A673 (cell line): Measurements from ENCODE around the gene DMGDH. TPM values are rescaled to one million over a fixed set of nuclear protein-coding genes. Genes with fewer than 3 reads are reported as not detected.

Experiments
- BruUV-seq: library from RNA; stranded (reverse); fragments of 400-500 nt; replicated peaks from 2 replicates; lab custom pipeline; 2021; lab: Mats Ljungman, UMichigan
- CTCF ChIA-PET: fragments of 300-600 bp; sonication (Branson Sonifier 250); formaldehyde crosslinking; loops from one replicate; lab custom pipeline; 2022; ENCODE audit warnings: antibody characterized with exemption; lab: Charles Lee
- POLR2A ChIA-PET: fragments of 300-600 bp; sonication (Branson Sonifier 250); formaldehyde crosslinking; loops from one replicate; lab custom pipeline; 2022; ENCODE audit warnings: antibody characterized with exemption; ENCODE audit not compliant: low non-redundant PET; lab: Charles Lee
- DNase-seq: peaks from one replicate; pipeline ENCODE4 v3.0.0-alpha.2; 2015; ENCODE audit warnings: low spot score
- H3K27ac ChIP-seq: fragments of 200-600 bp; sonication (generic); 2 replicates; pipeline ENCODE4 v1.5.1; 2016; ENCODE audit warnings: mixed run types, low read depth, mild to moderate bottlenecking, mixed read lengths, antibody characterized with exemption, low read length; ENCODE audit not compliant: poor library complexity, severe bottlenecking
- H3K27me3 ChIP-seq: fragments of 200-600 bp; sonication (generic); replicated peaks from 2 replicates; pipeline ENCODE4 v1.6.1; 2017; ENCODE audit warnings: mixed run types, low read depth, mild to moderate bottlenecking, mixed read lengths, antibody characterized with exemption, low read length; ENCODE audit not compliant: insufficient read depth, poor library complexity
- H3K36me3 ChIP-seq: fragments of 200-600 bp; sonication (generic); 2 replicates; pipeline ENCODE4 v1.6.1; 2016; ENCODE audit warnings: mixed run types, mild to moderate bottlenecking, mixed read lengths, antibody characterized with exemption, low read length; ENCODE audit not compliant: insufficient read depth, poor library complexity, severe bottlenecking
- H3K4me1 ChIP-seq: fragments of 200-600 bp; sonication (generic); 2 replicates; pipeline ENCODE4 v1.6.1; 2017; ENCODE audit warnings: mixed run types, mild to moderate bottlenecking, mixed read lengths, antibody characterized with exemption, low read length; ENCODE audit not compliant: insufficient read depth, poor library complexity, severe bottlenecking
- H3K4me3 ChIP-seq: fragments of 200-600 bp; sonication (generic); 2 replicates; pipeline ENCODE4 v1.5.1; 2016; ENCODE audit warnings: low read depth, mixed run types, mild to moderate bottlenecking, mixed read lengths, low read length; ENCODE audit not compliant: poor library complexity, severe bottlenecking
- H3K9me3 ChIP-seq: fragments of 200-600 bp; sonication (generic); 2 replicates; pipeline ENCODE4 v1.6.1; 2016; ENCODE audit warnings: mixed run types, low read depth, mild to moderate bottlenecking, mixed read lengths, antibody characterized with exemption, low read length; ENCODE audit not compliant: poor library complexity, severe bottlenecking
- EZH2 ChIP-seq: fragments of 200-600 bp; sonication (generic); IDR thresholded peaks from 2 replicates; pipeline ENCODE4 v1.6.1; 2017; ENCODE audit warnings: borderline replicate concordance, low read depth, mild to moderate bottlenecking, mixed read lengths, antibody characterized with exemption, low read length; ENCODE audit not compliant: poor library complexity, severe bottlenecking
- intact Hi-C: fragments of 100-400 bp; cut with micrococcal nuclease; formaldehyde crosslinking; loops from one replicate; pipeline ENCODE4 v1.10.0; 2022; ENCODE audit not compliant: unreplicated experiment
- total RNA-seq: library from RNA; stranded (reverse); gene quantifications from 2 replicates; pipeline ENCODE4 v1.2.3, GENCODE V29; 2021
- TF ChIP-seq, protein P1 (sequence below): fragments of 300-800, 200-600 bp; sonication (generic); conservative IDR thresholded peaks from 2 replicates; pipeline ENCODE4 v1.5.1; 2017; ENCODE audit warnings: low read depth, mild to moderate bottlenecking, antibody characterized with exemption, low read length, moderate library complexity, mixed read lengths

DMGDH gene
- total RNA-seq, 1 experiment from 2014 or later: 0.15 TPM

DNA sequence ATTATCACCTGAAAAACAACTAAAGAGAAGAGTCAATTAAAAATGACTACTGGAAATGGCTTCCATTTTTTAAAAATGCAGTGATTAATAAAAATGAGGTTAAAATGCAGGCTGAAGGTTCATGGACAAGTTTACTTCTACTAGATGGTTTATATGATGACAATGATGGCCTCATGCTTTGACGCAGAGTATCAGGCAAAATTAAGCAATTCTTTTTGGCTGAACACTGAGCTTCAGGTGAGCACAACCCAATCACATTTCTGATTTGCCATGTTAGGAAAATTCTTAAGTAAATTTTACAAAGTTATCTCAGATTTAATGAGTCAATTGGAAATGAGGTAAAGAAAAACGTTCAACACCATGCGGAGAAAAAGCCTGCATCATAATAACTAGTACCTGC lies 22.3 kb downstream of the DMGDH start:
- H3K36me3 ChIP-seq: no peaks in the 10 kb centered on the region
- no peak for DNase-seq
- no peak for TF ChIP-seq EZH2
- TF ChIP-seq, protein P1, sequence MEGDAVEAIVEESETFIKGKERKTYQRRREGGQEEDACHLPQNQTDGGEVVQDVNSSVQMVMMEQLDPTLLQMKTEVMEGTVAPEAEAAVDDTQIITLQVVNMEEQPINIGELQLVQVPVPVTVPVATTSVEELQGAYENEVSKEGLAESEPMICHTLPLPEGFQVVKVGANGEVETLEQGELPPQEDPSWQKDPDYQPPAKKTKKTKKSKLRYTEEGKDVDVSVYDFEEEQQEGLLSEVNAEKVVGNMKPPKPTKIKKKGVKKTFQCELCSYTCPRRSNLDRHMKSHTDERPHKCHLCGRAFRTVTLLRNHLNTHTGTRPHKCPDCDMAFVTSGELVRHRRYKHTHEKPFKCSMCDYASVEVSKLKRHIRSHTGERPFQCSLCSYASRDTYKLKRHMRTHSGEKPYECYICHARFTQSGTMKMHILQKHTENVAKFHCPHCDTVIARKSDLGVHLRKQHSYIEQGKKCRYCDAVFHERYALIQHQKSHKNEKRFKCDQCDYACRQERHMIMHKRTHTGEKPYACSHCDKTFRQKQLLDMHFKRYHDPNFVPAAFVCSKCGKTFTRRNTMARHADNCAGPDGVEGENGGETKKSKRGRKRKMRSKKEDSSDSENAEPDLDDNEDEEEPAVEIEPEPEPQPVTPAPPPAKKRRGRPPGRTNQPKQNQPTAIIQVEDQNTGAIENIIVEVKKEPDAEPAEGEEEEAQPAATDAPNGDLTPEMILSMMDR: no peak
- no peak overlapping the region for H3K4me3 ChIP-seq
- H3K27me3 ChIP-seq: peaks cover 3% of the 10 kb centered on the region
- no TSS peak for BruUV-seq
- POLR2A ChIA-PET: no interaction called here
- no peaks in the 10 kb centered on the region for H3K4me1 ChIP-seq
- H3K27ac ChIP-seq: no peak overlapping the region
- H3K9me3 ChIP-seq: no peaks in the 10 kb centered on the region
- intact Hi-C loops: no loop called here
- CTCF ChIA-PET: interaction anchor here (0.7 kb wide), 1 partner anchor 1434 kb away, joined by 3 read pairs; no protein-coding TSS in a partner anchor

DNA sequence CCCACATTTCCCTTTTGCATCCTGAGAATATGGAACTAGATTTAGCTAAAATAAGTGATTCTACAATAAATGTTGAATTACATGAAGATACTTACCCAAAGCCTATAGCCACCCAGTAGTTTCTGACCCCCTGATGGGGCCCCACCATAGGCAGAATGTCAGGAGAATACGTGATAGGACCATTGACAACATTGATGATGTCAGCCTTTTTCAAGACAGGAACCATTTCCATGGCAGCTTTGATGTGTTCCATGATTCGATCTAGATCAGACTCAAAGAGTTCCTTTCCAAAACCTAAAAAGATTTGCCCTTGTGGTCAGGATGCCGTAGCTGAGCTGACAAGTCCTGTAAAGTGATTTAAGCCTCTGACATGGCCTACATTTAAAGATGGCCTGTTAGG lies 27.3 kb downstream of the DMGDH start:
- Histone ChIP-seq H3K9me3 (no peaks in the 10 kb centered on the region), H3K27me3 (peaks cover 3% of the 10 kb centered on the region), H3K36me3 (no peaks in the 10 kb centered on the region), H3K4me3 (no peak overlapping the region), H3K4me1 (no peaks in the 10 kb centered on the region), H3K27ac (no peak overlapping the region)
- intact Hi-C loops: no loop called here
- TF ChIP-seq, protein P1: no peak
- TF ChIP-seq EZH2: no peak
- ChIA-PET CTCF (no interaction called here), POLR2A (no interaction called here)
- BruUV-seq: no TSS peak
- DNase-seq: no peak

GRCh38 chr5:79036769-79037168 lies 32.7 kb downstream of the DMGDH start:
- no peak overlapping the region for H3K27ac ChIP-seq
- POLR2A ChIA-PET: no interaction called here
- no peak for DNase-seq
- H3K27me3 ChIP-seq: no peaks in the 10 kb centered on the region
- H3K9me3 ChIP-seq: no peaks in the 10 kb centered on the region
- BruUV-seq: no TSS peak
- CTCF ChIA-PET: no interaction called here
- H3K4me3 ChIP-seq: no peak overlapping the region
- TF ChIP-seq, protein P1: no peak
- TF ChIP-seq EZH2: no peak
- intact Hi-C loops: no loop called here
- H3K4me1 ChIP-seq: no peaks in the 10 kb centered on the region
- no peaks in the 10 kb centered on the region for H3K36me3 ChIP-seq
